GM19099 (cell line): ENCODE measurements around the gene GLUL.

Experiments
- POLR2A ChIP-seq: IDR thresholded peaks from 3 replicates; pipeline ENCODE4 v1.6.1; 2011; ENCODE audit warnings: low read depth; ENCODE audit not compliant: insufficient read length; ENCODE audit errors: extremely low read depth

The GLUL gene

DNA sequence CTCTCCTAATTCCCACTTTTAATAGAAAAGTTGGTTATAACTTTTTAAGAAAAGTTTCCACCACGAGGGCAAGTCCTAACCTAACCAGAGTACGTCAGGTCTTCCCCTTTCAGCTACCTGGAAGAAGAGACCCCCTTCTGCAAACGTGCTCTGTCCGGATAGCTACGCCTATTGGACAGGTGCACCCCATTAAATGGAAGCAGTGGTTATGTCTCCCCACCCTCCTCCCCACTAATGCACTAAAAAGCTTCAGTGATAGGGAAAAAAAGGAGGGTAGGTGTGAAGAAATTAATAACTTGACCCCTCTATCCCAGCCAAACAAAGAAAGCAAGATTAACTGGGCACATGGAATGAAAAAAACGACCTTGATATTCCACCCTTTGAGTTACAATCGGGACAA is 7.7 kb downstream of the GLUL start:
- TF ChIP-seq POLR2A = no peak

DNA sequence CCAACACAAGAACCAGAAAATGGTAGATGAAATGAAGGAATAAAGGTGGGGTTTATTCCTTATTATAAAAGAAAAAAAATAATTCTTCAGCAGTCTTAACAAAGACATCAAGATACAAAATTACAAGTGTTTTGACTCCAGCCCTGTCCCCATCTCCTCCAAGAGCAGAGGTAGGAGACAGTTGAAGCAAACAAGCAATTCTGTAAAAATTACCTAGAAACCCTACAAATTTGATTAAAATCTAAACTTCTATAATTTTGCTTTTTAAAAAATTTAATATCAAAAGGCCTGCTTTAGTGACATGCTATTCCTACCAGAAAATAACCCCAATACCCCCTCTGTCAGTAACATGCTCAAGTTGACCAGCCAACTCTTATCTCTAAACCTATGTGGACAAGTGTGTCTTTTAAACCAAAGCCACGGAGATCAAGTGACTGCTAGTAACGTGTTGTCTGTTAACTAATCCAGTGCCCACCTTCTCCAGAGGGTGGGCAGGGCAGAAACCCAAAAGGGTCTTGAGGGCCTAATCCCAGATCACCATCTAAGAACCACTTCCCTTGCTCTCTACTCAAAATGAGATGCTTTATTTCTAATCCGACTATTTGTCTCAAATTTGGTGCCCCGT is 8.4 kb downstream of the GLUL start:
- no peak for TF ChIP-seq POLR2A

DNA sequence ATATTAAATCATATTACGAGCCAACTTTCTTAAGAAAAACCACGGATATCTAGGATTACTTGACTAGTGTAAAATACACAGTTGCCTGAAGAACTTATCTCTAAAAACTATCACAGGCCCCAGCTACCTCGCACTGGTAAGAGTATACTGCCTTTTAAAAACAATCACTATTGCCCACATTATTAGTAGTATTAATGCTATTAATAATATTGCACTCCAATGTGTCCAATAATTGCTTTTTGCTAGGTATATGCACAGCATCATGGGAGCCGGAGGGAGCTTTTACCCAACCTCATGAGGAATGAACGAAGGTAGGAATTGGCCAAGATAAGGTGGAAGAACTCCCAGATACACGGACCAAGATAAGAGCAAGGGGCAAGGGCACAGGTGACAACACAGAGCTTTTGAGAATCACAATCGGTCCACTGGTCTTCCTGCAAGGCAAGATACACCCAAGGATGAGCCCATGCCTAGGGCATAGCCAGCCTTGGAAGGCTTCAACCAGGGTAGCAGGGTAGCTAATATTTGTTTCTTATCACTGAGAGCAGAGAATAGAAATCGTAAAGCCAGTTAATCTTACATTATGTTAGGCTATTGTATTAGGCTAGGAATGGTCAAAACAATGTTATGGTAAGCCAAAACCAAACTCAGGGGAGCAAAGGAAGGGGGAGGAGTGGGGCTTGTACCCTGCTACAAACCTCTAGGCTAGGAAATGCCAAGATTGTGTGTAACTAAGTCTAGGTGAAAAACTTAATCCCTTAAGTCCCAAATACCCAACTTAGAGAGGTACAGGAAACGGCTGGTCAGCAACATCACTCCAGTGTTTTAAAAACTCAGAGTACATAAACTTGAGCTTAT is 9.4 kb downstream of the GLUL start:
- TF ChIP-seq POLR2A = no peak

DNA sequence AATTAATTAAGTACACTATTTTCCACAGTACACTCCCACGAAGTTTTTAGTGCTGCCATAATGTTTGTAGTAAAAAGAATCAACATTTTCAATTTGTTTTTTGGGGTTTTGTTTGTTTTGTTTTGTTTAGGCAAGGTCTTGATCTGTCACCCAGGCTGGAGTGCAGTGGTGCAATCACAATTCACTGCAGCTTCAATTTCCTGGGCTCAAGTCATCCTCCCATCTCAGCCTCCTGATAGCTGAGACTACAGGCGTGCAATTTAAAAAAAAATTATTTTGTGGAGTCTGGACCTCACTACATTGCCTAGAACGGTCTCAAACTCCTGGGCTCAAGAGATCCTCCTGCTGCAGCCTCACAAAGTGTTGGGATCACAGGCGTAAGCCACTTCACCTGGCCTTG is 11.4 kb downstream of the GLUL start:
- no peak for TF ChIP-seq POLR2A

DNA sequence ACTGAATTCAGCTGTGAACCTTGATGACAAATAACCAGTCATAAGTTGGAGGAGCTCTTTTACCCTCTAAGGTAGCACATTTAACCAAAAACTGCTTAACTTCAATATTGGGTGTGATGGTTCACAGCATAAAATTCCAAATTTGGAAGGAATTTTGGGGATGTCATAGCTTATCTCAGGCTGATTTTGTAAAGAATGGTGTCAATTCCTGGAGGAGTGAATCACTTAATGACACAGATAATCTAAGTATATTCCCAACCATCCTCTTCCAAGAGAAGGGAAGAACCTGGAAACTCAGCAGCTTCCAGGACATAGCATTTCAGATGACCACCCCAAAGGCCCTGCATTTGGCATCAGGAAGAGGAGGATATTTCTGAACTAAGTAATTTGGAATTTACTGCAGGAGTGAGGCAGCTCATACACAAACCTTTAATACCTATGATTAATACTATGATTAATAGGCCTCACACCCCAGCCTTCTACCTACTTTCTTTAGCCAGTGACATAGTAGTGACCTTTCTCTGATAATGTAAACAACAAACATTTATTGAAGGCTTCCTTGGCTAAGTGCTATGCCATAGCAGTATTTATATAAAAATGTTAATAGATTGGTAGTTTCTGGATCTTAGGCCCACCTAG is 14.5 kb downstream of the GLUL start:
- TF ChIP-seq POLR2A = no peak

DNA sequence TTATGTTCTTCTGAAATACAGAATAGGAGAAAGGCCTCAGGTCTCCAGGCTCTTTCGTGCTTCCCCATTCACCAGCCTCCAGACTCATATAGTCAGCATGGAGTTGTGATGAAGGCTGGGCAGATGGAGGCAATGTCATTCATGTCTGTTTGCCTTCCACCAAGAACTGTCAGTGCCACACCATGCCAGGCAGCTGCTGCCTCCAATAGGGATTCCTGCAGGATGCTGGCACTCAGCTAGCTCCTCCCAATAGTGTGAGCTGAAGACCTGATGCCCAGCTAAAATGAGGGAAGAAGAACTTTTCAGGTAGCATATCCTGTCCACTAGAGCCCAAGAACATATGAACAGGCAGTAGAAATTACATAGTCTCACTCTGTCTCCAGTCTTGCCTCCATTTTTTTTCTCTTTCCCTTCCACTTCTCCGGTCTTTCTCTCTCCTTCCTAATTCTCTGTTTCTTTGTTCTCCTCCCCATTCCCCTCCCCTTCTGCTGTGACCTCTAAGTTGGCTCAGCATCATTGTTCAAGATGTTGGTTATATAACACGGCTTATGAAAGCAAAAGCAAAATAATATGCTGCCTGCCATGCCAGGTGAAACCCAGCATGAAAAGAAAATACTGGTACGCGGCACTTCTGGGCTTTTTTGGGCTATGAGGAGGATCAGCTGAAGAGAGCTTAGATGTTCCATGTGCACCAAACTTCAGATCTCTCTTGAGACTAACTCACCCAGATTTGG is 17.3 kb downstream of the GLUL start:
- no peak for TF ChIP-seq POLR2A

DNA sequence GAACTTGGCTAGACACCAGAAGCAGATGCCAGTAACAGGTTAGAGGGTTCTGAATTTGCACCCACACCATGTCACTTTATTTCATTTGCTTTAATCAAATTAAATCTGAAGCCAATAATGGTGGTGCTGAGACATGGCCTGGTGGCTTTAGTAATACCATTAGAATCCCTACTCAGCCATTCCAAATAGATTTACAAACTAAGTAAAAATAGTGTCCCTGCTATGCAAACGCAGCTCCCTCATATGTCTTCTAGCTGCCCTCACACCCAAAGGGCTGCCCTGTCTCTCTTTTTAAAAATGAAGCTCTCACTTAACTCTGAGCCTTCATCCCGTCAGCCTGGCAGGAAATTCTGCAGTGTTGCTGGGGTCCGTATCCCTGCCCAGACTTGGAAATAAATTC is 21.1 kb downstream of the GLUL start:
- TF ChIP-seq POLR2A = no peak

DNA sequence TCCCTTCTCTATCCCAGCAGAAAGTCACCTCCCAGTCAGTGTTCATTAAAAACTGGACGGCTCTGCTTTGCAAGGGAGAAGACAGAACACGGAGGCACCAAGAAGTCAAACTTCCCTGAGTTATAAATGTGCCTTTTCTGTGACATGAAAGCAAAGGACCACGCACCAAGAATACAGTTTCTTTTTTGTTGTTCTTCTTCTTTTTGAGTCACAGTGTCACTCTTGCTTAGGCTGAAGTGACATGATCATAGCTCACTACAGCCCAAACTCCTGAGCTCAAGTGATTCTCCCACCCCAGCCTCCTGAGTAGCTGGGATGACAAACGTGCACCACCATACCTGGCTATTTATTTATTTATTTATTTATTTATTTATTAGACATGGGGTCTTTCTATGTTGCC is 22.7 kb downstream of the GLUL start:
- no peak for TF ChIP-seq POLR2A

DNA sequence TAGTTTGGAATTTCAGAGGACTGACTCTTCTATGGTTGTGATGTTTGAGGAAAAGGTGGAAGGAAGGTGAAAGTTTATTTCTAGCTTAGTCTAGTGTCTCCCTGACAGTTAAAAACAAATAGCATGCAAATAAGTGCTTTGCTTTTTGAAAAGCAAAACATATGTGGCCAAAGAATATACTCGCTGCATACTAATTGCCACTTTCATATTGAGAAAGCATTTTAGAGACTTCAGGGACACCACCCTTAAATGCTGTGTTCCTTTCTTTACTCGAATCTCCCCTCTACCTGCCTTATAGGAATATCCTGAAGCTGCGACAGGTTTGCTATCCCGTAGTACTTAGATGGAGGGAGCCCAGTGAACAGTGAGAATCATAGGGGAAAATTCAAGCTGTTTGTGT is 23.2 kb downstream of the GLUL start:
- TF ChIP-seq POLR2A = no peak

DNA sequence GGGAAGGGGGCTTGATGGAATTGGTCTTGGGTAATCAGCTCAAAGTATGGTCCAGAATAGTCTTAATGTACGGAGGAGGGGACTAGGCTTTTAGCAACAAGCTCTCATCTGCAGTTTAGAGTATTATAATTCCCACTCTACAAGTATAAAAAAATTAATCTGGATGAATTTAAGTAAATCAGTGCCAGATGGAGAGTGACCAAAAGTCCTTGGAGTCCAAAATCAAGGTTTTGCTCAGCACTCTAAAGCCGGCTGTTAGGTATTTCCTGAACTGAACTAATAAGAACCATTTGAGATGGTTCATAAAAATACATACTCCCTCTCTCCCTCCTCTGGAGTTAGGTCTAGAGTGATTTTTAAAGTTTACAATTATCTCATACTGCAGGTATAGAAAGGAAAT is 23.7 kb downstream of the GLUL start:
- no peak for TF ChIP-seq POLR2A

DNA sequence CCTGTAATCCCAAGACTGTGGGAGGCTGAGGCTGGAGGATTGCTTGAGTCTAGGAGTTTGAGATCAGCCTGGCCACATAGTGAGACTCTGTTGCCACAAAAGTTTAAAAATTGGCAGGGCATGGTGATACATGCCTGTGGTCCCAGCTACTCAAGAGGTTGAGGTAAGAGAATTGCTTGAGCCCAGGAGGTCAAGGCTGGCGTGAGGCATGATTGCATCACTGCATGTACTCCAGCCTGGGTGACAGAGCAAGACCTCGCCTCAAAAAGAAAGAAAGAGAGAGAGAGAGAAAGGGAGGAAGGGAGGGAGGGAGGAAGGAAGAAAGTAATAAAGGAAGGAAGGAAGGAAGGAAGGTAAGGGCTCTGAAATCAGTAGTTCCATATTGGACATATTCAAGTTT is 25.0 kb downstream of the GLUL start:
- no peak for TF ChIP-seq POLR2A

DNA sequence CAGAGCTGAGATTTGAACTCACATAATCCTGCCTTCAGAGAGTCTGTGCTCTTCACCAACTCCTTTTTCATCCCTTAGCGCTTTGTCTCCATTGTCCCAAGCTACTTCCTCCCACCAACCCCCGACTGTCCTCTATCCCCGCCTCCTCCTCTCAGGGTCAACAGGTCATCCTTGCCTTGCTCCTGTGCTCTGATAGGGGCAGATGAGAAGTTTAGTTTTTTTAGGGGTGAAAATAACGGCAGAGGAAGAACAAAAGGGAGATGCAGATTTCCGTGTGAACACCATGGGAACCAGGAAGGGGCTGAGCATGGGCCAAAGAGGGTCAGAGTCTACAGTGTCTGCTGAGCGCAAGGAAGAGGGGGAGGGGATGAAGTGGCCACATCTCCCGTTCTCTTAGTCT is 31.9 kb downstream of the GLUL start:
- TF ChIP-seq POLR2A = no peak

DNA sequence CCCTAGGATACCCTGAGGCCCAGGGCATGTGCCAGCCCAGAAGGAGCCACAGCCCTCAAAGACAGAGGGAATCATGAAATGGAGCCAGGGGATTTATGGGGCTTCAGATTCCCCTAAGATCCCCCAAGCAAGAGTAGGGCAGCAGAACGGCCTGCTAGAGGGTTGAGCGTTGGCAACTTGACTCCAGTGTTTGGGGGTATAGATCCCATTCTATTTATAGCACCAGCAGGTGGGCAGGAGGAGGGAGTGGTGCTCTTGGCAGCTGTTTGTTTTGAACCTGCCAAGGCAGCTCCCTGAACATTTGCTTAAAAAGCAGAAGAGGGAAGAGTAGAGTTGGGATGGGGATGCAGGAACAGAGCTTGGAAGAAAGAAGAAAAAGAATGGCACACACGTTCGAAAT is 33.7 kb downstream of the GLUL start:
- no peak for TF ChIP-seq POLR2A

DNA sequence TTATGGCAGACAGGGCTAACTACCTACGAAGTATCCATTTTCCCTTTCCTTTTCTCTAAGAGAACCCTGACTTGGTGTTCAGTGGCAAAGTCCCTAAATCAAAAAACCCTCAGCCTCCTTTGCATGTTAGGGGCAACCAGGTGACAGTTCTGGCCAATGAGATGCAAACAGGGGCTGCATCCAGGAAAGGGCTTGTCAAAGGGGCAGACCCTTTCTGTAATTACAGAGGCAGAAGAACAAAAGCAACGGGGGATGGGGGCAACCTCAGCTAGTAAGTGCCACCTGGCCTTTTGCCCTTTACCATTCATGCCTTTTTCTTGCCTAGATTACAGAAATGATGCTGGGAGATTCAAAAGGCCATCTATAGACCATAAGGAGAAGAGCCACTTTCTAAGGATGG is 34.4 kb downstream of the GLUL start:
- no peak for TF ChIP-seq POLR2A

DNA sequence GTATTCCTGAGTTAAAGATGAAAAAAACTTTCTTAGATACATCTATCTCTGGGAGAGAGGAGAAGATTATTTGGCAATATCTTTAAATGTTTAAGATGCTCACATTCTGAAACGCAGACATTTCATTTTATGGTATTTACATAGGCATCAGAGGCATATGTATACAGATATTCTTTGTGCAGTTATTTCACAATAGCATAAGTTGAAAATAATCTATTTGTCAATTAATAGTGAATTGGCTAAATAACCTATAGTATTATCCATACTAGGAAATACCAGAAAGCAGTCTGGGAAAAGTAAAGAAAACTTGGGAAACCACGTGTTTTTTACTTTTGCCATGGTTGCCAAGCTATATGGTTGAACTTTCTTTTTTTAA is 35.9 kb downstream of the GLUL start:
- TF ChIP-seq POLR2A = no peak
